Osteocyte (in vitro differentiated cells): ENCODE data around the gene CCDC68. TPM values are rescaled to one million over a fixed set of nuclear protein-coding genes. Genes with fewer than 3 reads are reported as not detected.

Source experiments
- DNase-seq: peaks from one replicate; pipeline ENCODE4 v3.0.0; 2021; ENCODE audit warnings: mixed read lengths; ENCODE audit not compliant: unreplicated experiment; ENCODE audit errors: extremely low spot score
- H3K27ac Mint-ChIP-seq: one replicate; pipeline ENCODE4 v1.8.0; 2021; ENCODE audit warnings: mild to moderate bottlenecking, mixed read lengths; ENCODE audit not compliant: unreplicated experiment
- H3K27me3 Mint-ChIP-seq: one replicate; pipeline ENCODE4 v1.8.0; 2021; ENCODE audit warnings: mixed read lengths; ENCODE audit not compliant: unreplicated experiment
- H3K36me3 Mint-ChIP-seq: one replicate; pipeline ENCODE4 v1.8.0; 2021; ENCODE audit warnings: mixed read lengths; ENCODE audit not compliant: unreplicated experiment
- H3K4me1 Mint-ChIP-seq: one replicate; pipeline ENCODE4 v1.8.0; 2021; ENCODE audit warnings: mixed read lengths; ENCODE audit not compliant: unreplicated experiment
- H3K4me3 Mint-ChIP-seq: one replicate; pipeline ENCODE4 v1.8.0; 2021; ENCODE audit warnings: mild to moderate bottlenecking, moderate library complexity, mixed read lengths; ENCODE audit not compliant: unreplicated experiment
- H3K9me3 Mint-ChIP-seq: one replicate; pipeline ENCODE4 v1.8.0; 2021; ENCODE audit warnings: mixed read lengths; ENCODE audit not compliant: unreplicated experiment
- total RNA-seq: library from RNA; stranded (reverse); gene quantifications from 2 replicates; pipeline ENCODE4 v1.2.1, GENCODE V29; 2021
- TF ChIP-seq, protein P1 (sequence below): fragments of 200-600 bp; sonication (generic); IDR thresholded peaks from 2 replicates; pipeline ENCODE4 v1.5.0; 2021; ENCODE audit warnings: antibody characterized with exemption, mild to moderate bottlenecking, moderate library complexity

Gene CCDC68
- total RNA-seq, 1 donor from 2014 or later: not detected

DNA sequence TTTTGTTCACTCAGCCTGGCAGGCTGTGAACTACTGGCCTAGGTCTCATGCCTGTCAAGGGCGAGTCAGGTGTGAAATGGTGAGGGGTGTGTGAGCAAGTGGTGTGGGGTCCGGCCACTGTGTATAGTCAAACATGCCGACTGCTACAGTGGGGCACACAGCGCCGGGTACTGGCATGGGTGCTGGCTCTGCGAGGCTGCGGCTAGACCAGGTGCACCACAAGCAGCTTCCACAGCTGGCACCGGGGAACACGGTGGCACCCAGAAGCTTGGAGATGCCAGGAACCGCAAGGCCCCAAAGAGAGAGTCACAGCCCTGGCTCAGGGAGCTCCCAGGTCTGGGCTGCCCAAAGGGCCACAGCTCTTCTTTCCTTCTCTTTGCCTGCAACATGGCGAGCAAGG is 49.7 kb downstream of the CCDC68 start:
- no peaks in the 10 kb centered on the region for H3K4me1 Mint-ChIP-seq
- no peaks in the 10 kb centered on the region for H3K9me3 Mint-ChIP-seq
- no peak overlapping the region for H3K4me3 Mint-ChIP-seq
- H3K27me3 Mint-ChIP-seq: peaks cover 40% of the 10 kb centered on the region
- no peaks in the 10 kb centered on the region for H3K36me3 Mint-ChIP-seq
- no peak for DNase-seq
- TF ChIP-seq, protein P1, sequence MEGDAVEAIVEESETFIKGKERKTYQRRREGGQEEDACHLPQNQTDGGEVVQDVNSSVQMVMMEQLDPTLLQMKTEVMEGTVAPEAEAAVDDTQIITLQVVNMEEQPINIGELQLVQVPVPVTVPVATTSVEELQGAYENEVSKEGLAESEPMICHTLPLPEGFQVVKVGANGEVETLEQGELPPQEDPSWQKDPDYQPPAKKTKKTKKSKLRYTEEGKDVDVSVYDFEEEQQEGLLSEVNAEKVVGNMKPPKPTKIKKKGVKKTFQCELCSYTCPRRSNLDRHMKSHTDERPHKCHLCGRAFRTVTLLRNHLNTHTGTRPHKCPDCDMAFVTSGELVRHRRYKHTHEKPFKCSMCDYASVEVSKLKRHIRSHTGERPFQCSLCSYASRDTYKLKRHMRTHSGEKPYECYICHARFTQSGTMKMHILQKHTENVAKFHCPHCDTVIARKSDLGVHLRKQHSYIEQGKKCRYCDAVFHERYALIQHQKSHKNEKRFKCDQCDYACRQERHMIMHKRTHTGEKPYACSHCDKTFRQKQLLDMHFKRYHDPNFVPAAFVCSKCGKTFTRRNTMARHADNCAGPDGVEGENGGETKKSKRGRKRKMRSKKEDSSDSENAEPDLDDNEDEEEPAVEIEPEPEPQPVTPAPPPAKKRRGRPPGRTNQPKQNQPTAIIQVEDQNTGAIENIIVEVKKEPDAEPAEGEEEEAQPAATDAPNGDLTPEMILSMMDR: no peak
- no peak overlapping the region for H3K27ac Mint-ChIP-seq

DNA sequence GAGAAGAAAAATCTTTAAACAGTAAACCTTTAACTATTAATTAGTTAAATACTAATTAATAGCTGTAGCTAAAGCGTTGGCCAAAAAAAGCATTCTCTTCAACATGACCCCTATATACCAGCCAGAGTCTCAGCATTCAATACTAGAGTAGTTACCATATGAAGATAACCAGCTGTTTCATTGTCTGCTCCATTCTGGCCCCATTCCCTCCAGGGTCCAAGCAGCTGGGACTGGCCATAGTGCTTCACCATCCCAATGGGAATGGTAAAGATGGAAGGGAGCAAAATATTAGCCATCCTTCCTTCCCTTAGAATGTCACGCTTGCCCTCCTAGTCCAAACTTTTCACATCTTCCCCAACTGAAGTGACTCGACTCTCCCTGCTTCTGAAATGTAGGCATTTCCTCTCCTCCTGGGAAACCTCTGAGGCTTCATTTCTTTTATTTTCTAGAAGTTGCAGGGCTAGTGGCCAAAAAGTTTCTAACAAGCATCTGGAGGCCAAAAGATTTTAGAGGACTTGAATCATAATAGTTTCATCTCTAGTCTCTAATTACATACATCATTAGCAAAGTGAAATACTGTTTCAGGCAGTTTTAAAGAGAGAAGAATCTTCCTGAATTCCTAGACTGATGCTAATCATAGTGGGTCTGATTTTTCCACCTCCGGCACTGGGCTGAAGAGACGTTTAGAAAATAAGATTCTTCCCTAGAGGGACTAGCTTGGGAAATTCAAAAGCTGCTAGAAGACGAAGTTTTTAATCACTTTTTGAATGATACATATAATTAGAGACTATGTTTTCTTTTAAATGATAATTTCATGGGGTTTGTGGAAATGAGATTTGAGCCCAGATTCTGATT is 52.7 kb downstream of the CCDC68 start:
- H3K4me1 Mint-ChIP-seq: no peaks in the 10 kb centered on the region
- no peak overlapping the region for H3K27ac Mint-ChIP-seq
- no peak overlapping the region for H3K4me3 Mint-ChIP-seq
- TF ChIP-seq, protein P1: no peak
- H3K9me3 Mint-ChIP-seq: no peaks in the 10 kb centered on the region
- no peaks in the 10 kb centered on the region for H3K36me3 Mint-ChIP-seq
- DNase-seq: no peak
- H3K27me3 Mint-ChIP-seq: peaks cover 27% of the 10 kb centered on the region

DNA sequence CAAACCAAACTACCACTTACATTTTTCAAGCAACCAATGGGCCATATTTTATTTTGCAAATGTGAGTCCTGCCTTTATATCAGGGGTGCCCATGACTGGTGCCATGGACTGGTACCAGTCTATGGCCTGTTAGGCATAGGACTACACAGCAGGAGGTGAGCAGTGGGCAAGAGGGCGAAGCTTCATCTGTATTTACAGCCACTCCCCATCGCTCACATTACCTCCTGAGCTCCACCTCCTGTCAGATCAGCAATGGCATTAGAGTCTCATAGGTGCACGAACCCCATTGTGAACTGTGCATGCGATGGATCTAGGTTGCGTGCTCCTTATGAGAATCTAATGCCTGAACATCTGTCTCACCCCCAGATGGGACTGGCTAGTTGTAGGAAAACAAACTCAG is 53.6 kb downstream of the CCDC68 start:
- Mint-ChIP-seq H3K27ac (no peak overlapping the region), H3K9me3 (no peaks in the 10 kb centered on the region)
- TF ChIP-seq, protein P1: no peak

DNA sequence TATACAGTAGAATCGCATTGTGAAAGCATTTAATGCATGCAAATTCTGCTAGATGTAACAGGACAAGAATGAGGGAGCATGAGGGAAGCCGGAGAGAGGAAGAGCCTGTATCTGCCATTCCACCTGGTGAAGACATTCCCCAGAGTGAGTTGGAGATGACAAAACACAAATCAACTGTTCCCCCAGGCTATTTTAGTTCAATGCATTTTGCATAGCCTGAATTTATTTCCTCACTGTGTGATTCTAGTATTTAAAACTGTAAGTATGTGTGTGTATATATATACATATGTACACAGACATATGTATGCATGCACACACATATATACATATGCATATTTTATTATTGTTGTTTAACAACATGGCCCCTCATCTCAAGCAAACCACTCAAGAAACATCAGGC is 54.7 kb downstream of the CCDC68 start:
- TF ChIP-seq, protein P1: no peak
- H3K4me1 Mint-ChIP-seq: no peaks in the 10 kb centered on the region
- peaks cover 35% of the 10 kb centered on the region for H3K27me3 Mint-ChIP-seq
- no peaks in the 10 kb centered on the region for H3K9me3 Mint-ChIP-seq
- H3K36me3 Mint-ChIP-seq: no peaks in the 10 kb centered on the region
- H3K27ac Mint-ChIP-seq: no peak overlapping the region
- no peak for DNase-seq
- no peak overlapping the region for H3K4me3 Mint-ChIP-seq

More for the DNA sequence above, 53.6 kb downstream of the CCDC68 start:
- no peaks in the 10 kb centered on the region for H3K4me1 Mint-ChIP-seq
- no peaks in the 10 kb centered on the region for H3K36me3 Mint-ChIP-seq
- DNase-seq: no peak
- no peak overlapping the region for H3K4me3 Mint-ChIP-seq
- peaks cover 28% of the 10 kb centered on the region for H3K27me3 Mint-ChIP-seq

DNA sequence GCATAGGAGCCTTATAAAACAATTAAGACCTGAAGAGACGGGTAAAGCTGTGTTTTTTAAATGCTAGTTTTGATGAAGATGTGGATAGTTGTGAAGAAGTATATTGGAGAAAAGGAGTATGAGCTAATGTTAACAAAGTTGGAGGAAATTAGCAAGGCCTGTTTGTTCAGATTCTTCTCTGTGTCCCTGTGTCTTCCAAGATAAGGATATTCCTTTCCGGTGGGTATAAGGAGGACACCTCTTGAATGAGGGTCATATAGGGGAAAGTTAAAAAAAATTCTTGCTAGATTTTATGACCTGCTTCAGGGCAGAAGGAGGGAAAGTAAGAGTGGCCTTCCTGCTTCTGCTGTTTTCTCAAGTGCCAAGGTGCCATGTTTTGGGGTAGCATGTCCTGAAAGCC is 59.0 kb downstream of the CCDC68 start:
- peaks cover 24% of the 10 kb centered on the region for H3K27me3 Mint-ChIP-seq
- TF ChIP-seq, protein P1: no peak
- H3K36me3 Mint-ChIP-seq: peaks cover 1% of the 10 kb centered on the region
- H3K9me3 Mint-ChIP-seq: no peaks in the 10 kb centered on the region
- H3K4me1 Mint-ChIP-seq: no peaks in the 10 kb centered on the region
- no peak for DNase-seq
- H3K4me3 Mint-ChIP-seq: no peak overlapping the region
- H3K27ac Mint-ChIP-seq: no peak overlapping the region
